ENCODE measurements around the gene CHST7. TPM values are rescaled to one million over a fixed set of nuclear protein-coding genes. Genes with fewer than 3 reads are reported as not detected.

CHST7 gene
- total RNA-seq, 2 donors from 2014 or later: 7.0 to 9.9 TPM

DNA sequence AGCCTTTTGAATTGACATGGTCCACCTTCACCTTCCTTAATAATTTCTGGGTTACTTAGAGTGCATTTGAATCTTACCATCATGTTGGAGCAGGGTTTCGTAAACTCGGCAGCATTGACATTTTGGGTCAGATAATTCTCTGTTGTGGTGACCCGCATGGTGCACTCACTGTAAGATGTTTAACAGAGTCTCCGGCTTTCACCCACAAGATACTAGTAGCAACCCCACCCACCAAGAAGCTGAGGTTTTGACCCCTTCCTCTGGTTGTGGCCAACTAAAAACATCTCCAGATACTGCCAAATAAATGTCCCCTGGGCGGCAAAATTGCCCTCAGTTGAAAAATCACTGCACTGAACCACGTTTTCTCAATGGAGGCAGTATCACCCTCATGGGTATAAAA is 62.7 kb downstream of the CHST7 start:
- Histone ChIP-seq H3K36me3 (replicated peaks in 1 of 2; ENCODE audit: insufficient read depth in 1 of 2, low read depth in 2 of 2) (no peaks in the 10 kb centered on the region), H3K4me1 (no peaks in the 10 kb centered on the region), H3K4me3 (no peak overlapping the region), H3K9me3 (no peaks in the 10 kb centered on the region), H3K27ac (no peak overlapping the region), H3K27me3 (no peaks in the 10 kb centered on the region)
- ATAC-seq: no peak
- intact Hi-C loops (cut with DNase I): no loop called here
- 90 to 96% methylated on average over 6 of the region's 6 CpGs for WGBS, 2 donors
- no peak for DNase-seq
- no peak for TF ChIP-seq CTCF (IDR thresholded peaks at IDR 0.05)
- TF ChIP-seq POLR2A (IDR thresholded peaks at IDR 0.05): no peak

DNA sequence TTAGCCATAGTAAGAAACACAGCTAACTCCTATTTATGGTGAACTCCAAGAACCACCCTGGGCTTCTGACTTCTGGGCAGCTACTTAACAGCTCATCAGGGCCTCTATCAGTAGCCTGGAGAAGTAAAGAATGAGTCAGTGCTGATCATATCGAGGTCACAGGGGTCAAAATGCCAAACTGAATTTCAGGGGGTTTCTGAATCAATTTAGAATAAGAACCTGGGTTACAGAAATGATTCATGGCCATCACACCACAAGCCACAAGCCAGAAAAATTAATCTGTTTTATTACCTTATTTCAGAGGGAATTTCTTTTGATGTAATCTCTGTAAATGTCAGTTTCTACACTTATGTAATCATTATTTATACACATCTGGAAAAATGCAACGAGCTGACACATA is 64.4 kb downstream of the CHST7 start:
- 49 to 59% methylated on average over 2 of the region's 2 CpGs for WGBS, 2 donors
- Histone ChIP-seq H3K4me3 (no peak overlapping the region), H3K27ac (no peak overlapping the region), H3K27me3 (no peaks in the 10 kb centered on the region), H3K36me3 (replicated peaks in 1 of 2; ENCODE audit: insufficient read depth in 1 of 2, low read depth in 2 of 2) (no peaks in the 10 kb centered on the region), H3K9me3 (no peaks in the 10 kb centered on the region), H3K4me1 (no peaks in the 10 kb centered on the region)
- no peak for ATAC-seq
- intact Hi-C loops (cut with DNase I): no loop called here
- no peak for DNase-seq
- TF ChIP-seq CTCF (IDR thresholded peaks at IDR 0.05): no peak
- no peak for TF ChIP-seq POLR2A (IDR thresholded peaks at IDR 0.05)

DNA sequence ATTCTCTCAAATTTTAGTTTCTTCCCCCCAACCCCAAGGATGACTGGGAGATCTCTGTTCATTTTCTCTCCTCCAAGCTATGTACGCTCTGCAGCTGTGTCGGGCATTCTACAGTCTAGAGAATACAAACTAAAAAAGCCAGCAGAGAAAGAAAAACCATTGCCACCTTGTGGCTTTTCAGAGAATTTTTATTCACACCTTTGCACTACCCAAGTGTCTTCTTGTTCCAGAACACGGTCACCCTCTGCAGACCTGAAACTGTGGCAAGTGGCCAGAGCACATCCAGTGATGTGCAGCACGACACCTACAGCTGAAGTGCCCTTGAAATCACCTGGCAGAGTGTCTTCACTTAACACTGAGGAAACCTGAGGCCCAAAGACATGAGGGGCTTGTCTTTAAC is 68.6 kb downstream of the CHST7 start:
- DNase-seq (peak in 1 of 4 donors; percentile 3), ATAC-seq (no peak)
- H3K4me3 ChIP-seq: no peak overlapping the region
- H3K27ac ChIP-seq: no peak overlapping the region
- H3K9me3 ChIP-seq: no peaks in the 10 kb centered on the region
- intact Hi-C loops (cut with DNase I): no loop called here
- H3K4me1 ChIP-seq: no peaks in the 10 kb centered on the region
- TF ChIP-seq CTCF (IDR thresholded peaks at IDR 0.05) (peak in 3 of 7 experiments; percentile 19 to 32 (median 23)), POLR2A (IDR thresholded peaks at IDR 0.05) (no peak)
- WGBS, 2 donors: 50 to 59% methylated on average over 3 to 4 of the region's 4 CpGs
- peaks cover 0 to 1% of the 10 kb centered on the region in 2 donors for H3K36me3 ChIP-seq (replicated peaks in 1 of 2; ENCODE audit: insufficient read depth in 1 of 2, low read depth in 2 of 2)
- H3K27me3 ChIP-seq: no peaks in the 10 kb centered on the region

- 75 to 76% methylated on average over 3 of the region's 3 CpGs for WGBS, 2 donors
- H3K27ac ChIP-seq: no peak overlapping the region
- no peaks in the 10 kb centered on the region for H3K4me1 ChIP-seq
- H3K9me3 ChIP-seq: no peaks in the 10 kb centered on the region
- no peak for ATAC-seq
- H3K27me3 ChIP-seq: no peaks in the 10 kb centered on the region
- TF ChIP-seq CTCF (IDR thresholded peaks at IDR 0.05) (no peak), POLR2A (IDR thresholded peaks at IDR 0.05) (no peak)
- no peak for DNase-seq
- peaks cover 0 to 1% of the 10 kb centered on the region in 2 donors for H3K36me3 ChIP-seq (replicated peaks in 1 of 2; ENCODE audit: insufficient read depth in 1 of 2, low read depth in 2 of 2)
- H3K4me3 ChIP-seq: no peak overlapping the region
- intact Hi-C loops (cut with DNase I): no loop called here
Measured at GRCh38 chrX:46643636-46644035, 70.1 kb downstream of the CHST7 start.

GRCh38 chrX:46645614-46646013 is 72.0 kb downstream of the CHST7 start:
- intact Hi-C loops (cut with DNase I): no loop called here
- Histone ChIP-seq H3K27me3 (no peaks in the 10 kb centered on the region), H3K27ac (no peak overlapping the region), H3K9me3 (no peaks in the 10 kb centered on the region), H3K4me1 (no peaks in the 10 kb centered on the region), H3K4me3 (no peak overlapping the region), H3K36me3 (replicated peaks in 1 of 2; ENCODE audit: insufficient read depth in 1 of 2, low read depth in 2 of 2) (peaks cover 0 to 1% of the 10 kb centered on the region in 2 donors)
- TF ChIP-seq POLR2A (IDR thresholded peaks at IDR 0.05) (no peak), CTCF (IDR thresholded peaks at IDR 0.05) (no peak)
- DNase-seq (no peak), ATAC-seq (no peak)
- 89 to 94% methylated on average over 4 of the region's 4 CpGs for WGBS, 2 donors
